ENCODE measurements around the gene SOST. TPM values are rescaled to one million over a fixed set of nuclear protein-coding genes. Genes with fewer than 3 reads are reported as not detected.

Gene SOST
- total RNA-seq, 1 experiment from 2014 or later = 0.07 TPM

- TF ChIP-seq FOXK1 (CRISPR knock-in tag; IDR thresholded peaks at IDR 0.05) = no peak
- no peak for TF ChIP-seq SMAD3 (CRISPR knock-in tag; IDR thresholded peaks at IDR 0.05; ENCODE audit: borderline replicate concordance)
- TF ChIP-seq EMX1 (CRISPR knock-in tag; IDR thresholded peaks at IDR 0.05) = no peak
- TF ChIP-seq E2F4 (CRISPR knock-in tag; IDR thresholded peaks at IDR 0.05; ENCODE audit: borderline replicate concordance, low read depth) = no peak
- TF ChIP-seq CBFB (CRISPR knock-in tag; IDR thresholded peaks at IDR 0.05; ENCODE audit: low read depth) = no peak
- no peak for TF ChIP-seq NR3C1 (CRISPR knock-in tag; conservative IDR thresholded peaks at IDR 0.05; ENCODE audit: low read depth)
- no peak for TF ChIP-seq MYBL2 (CRISPR knock-in tag; IDR thresholded peaks at IDR 0.05)
- TF ChIP-seq ZNF232 (CRISPR knock-in tag; IDR thresholded peaks at IDR 0.05) = no peak
- no peak for TF ChIP-seq SP1 (CRISPR knock-in tag; conservative IDR thresholded peaks at IDR 0.05)
- TF ChIP-seq ZNF263 (CRISPR knock-in tag; IDR thresholded peaks at IDR 0.05; ENCODE audit: low read depth) = no peak
- TF ChIP-seq ZNF219 (CRISPR knock-in tag; IDR thresholded peaks at IDR 0.05; ENCODE audit: borderline replicate concordance) = no peak
- TF ChIP-seq USF2 (CRISPR knock-in tag; IDR thresholded peaks at IDR 0.05) = no peak
- no peak for TF ChIP-seq MXD4 (CRISPR knock-in tag; IDR thresholded peaks at IDR 0.05; ENCODE audit: borderline replicate concordance)
- no peak for TF ChIP-seq MAX (CRISPR knock-in tag; IDR thresholded peaks at IDR 0.05)
- TF ChIP-seq ZNF423 (CRISPR knock-in tag; IDR thresholded peaks at IDR 0.05) = no peak
- no peak for TF ChIP-seq GABPB1 (CRISPR knock-in tag; IDR thresholded peaks at IDR 0.05)
- TF ChIP-seq FOXJ3 (CRISPR knock-in tag; IDR thresholded peaks at IDR 0.05; ENCODE audit: borderline replicate concordance) = no peak
- no peak for TF ChIP-seq ZNF317 (CRISPR knock-in tag; IDR thresholded peaks at IDR 0.05; ENCODE audit: borderline replicate concordance, low read depth)
- no peak for TF ChIP-seq OVOL2 (CRISPR knock-in tag; IDR thresholded peaks at IDR 0.05; ENCODE audit: borderline replicate concordance)
- H3K9me3 Mint-ChIP-seq = no peaks in the 10 kb centered on the region
- CTCF ChIA-PET = interaction anchor here (3.1 to 14.2 kb wide), 3 partner anchors 59 to 180 kb away, joined by 12 to 476 read pairs (median 97); no protein-coding TSS in a partner anchor
- POLR2A ChIA-PET = no interaction called here
- H3K27ac Mint-ChIP-seq = no peak overlapping the region
- no peaks in the 10 kb centered on the region for H3K36me3 Mint-ChIP-seq
- H3K27me3 Mint-ChIP-seq (ENCODE audit: low read depth) = peaks cover 29% of the 10 kb centered on the region
- no peak for DNase-seq (ENCODE audit: low spot score)
- ATAC-seq = no peak
- H3K4me3 Mint-ChIP-seq = no peak overlapping the region
- peaks cover 35% of the 10 kb centered on the region for H3K4me1 Mint-ChIP-seq
These were observed 1.4 kb downstream of the SOST start for GRCh38 chr17:43757171-43757660.

GRCh38 chr17:43756201-43756600 is 2.4 kb downstream of the SOST start:
- Mint-ChIP-seq H3K27ac (no peak overlapping the region), H3K9me3 (no peaks in the 10 kb centered on the region), H3K4me3 (peak overlapping the region; percentile 55), H3K27me3 (ENCODE audit: low read depth) (peaks cover 29% of the 10 kb centered on the region), H3K4me1 (peaks cover 34% of the 10 kb centered on the region), H3K36me3 (no peaks in the 10 kb centered on the region)
- DNase-seq (ENCODE audit: low spot score) (no peak), ATAC-seq (no peak)
- POLR2A ChIA-PET = interaction anchor here (1.1 to 1.7 kb wide), 2 partner anchors 12 to 48 kb away, joined by 3 to 4 read pairs; no protein-coding TSS in a partner anchor
- CTCF ChIA-PET = interaction anchor here (1.1 to 14.2 kb wide), 9 partner anchors 9 to 179 kb away, joined by 3 to 476 read pairs (median 10); no protein-coding TSS in a partner anchor
- TF ChIP-seq EMX1 (CRISPR knock-in tag; IDR thresholded peaks at IDR 0.05) = no peak
- TF ChIP-seq RELA (CRISPR knock-in tag; IDR thresholded peaks at IDR 0.05; ENCODE audit: borderline replicate concordance) = no peak

- CTCF ChIA-PET = interaction anchor here (0.6 to 14.2 kb wide), 13 partner anchors 10 to 224 kb away, joined by 3 to 476 read pairs (median 7); no protein-coding TSS in a partner anchor
- POLR2A ChIA-PET = interaction anchor here (0.8 to 1.7 kb wide), 4 partner anchors 11 to 225 kb away, joined by 3 to 4 read pairs (median 4); no protein-coding TSS in a partner anchor
- ATAC-seq = peak; percentile 70
- TF ChIP-seq SOX15 (CRISPR knock-in tag; IDR thresholded peaks at IDR 0.05) (no peak), ZNF138 (CRISPR knock-in tag; conservative IDR thresholded peaks at IDR 0.05) (peak; percentile 89), ZNF425 (CRISPR knock-in tag; conservative IDR thresholded peaks at IDR 0.05) (no peak), ZNF532 (CRISPR knock-in tag; IDR thresholded peaks at IDR 0.05; ENCODE audit: borderline replicate concordance) (no peak)
These were observed 3.2 kb downstream of the SOST start for GRCh38 chr17:43755389-43755875.

More at GRCh38 chr17:43755389-43755875, 3.2 kb downstream of the SOST start:
- Mint-ChIP-seq H3K27me3 (ENCODE audit: low read depth) (peaks cover 29% of the 10 kb centered on the region), H3K9me3 (no peaks in the 10 kb centered on the region), H3K4me1 (peaks cover 34% of the 10 kb centered on the region), H3K27ac (no peak overlapping the region), H3K36me3 (no peaks in the 10 kb centered on the region), H3K4me3 (peak overlapping the region; percentile 55)
- DNase-seq (ENCODE audit: low spot score) = peak; percentile 78

Data from WTC11 (cell line).